Heart right ventricle (tissue), 16 donors: Measurements from ENCODE around the gene KMT2E. TPM values are rescaled to one million over a fixed set of nuclear protein-coding genes. Genes with fewer than 3 reads are reported as not detected.

Experiments used
- ATAC-seq, 8 donors: fragments of 200-7000 bp; cut with Tn5 transposase; one replicate each; pipeline ENCODE4 v1.9.1; 2020; ENCODE audit warnings: mild to moderate bottlenecking in 8 of 8, moderate library complexity in 8 of 8, moderate number of reproducible peaks in 1 of 8
- DNase-seq, 2 donors: peaks; one replicate each; pipeline ENCODE4 v3.0.0-alpha.2; 2020
- H3K27ac ChIP-seq, 10 donors: fragments of 200-600 bp; sonication (generic) in 2 of 10; one replicate each; pipeline versions ENCODE4 v1.5.0 to v1.8.0; 2020 to 2022; ENCODE audit warnings: mild to moderate bottlenecking in 3 of 10
- H3K27me3 ChIP-seq, 7 donors: fragments of 200-600 bp; one replicate each; pipeline ENCODE4 v1.8.0; 2021 to 2022; ENCODE audit warnings: mild to moderate bottlenecking in 2 of 7
- H3K36me3 ChIP-seq, 9 donors: fragments of 200-600 bp; sonication (generic) in 1 of 9; one replicate each; pipeline versions ENCODE4 v1.5.0 to v1.8.0; 2020 to 2022; ENCODE audit warnings: mild to moderate bottlenecking in 2 of 9
- H3K4me1 ChIP-seq, 9 donors: fragments of 200-600 bp; sonication (generic) in 1 of 9; one replicate each; pipeline versions ENCODE4 v1.5.0 to v1.8.0; 2020 to 2022; ENCODE audit warnings: mild to moderate bottlenecking in 4 of 9
- H3K4me3 ChIP-seq, 10 donors: fragments of 200-600 bp; sonication (generic) in 2 of 10; one replicate each; pipeline versions ENCODE4 v1.5.0 to v1.8.0; 2020 to 2022; ENCODE audit warnings: mild to moderate bottlenecking in 7 of 10, moderate library complexity in 2 of 10
- H3K9me3 ChIP-seq, 11 donors: fragments of 200-600 bp in 10 of 11; sonication (generic) in 2 of 11; one replicate each; pipeline versions ENCODE4 v1.5.0 to v1.8.0; 2013 to 2022; ENCODE audit warnings: mild to moderate bottlenecking in 2 of 11, control low read depth in 1 of 11, moderate library complexity in 1 of 11
- WGBS, 2 donors: extraction: QIAGEN DNeasy Blood & Tissue Kit; methylation state at CpG; one replicate each; pipeline ENCODE4 v1.1.7; 2013; ENCODE audit warnings: inconsistent platforms in 1 of 2; 5-methylcytosine and 5-hydroxymethylcytosine counted together
- intact Hi-C, 10 donors: fragments of 100-400 bp; cut with DNase I; formaldehyde crosslinking; loops; one replicate each; pipeline versions ENCODE4 v1.11.1 to v1.14.2; 2022
- polyA plus RNA-seq, 2 donors: library from polyadenylated mRNA; stranded (reverse); fragments of 200-250 nt; gene quantifications; one replicate each; pipeline ENCODE4 v1.2.3, GENCODE V29; 2013
- total RNA-seq, 10 donors: library from RNA; stranded (reverse); fragmentation: NEBNext Ultra II Directional in 3 of 10; extraction: Animal tissue kit (Norgen Biotek cat#: 25700) in 3 of 10; gene quantifications; one replicate each; pipeline versions ENCODE4 v1.2.1 to v1.2.4, GENCODE V29; 2021 to 2023
- TF ChIP-seq, protein P1 (sequence below), 9 donors: fragments of 200-600 bp; sonication (generic) in 2 of 9; IDR thresholded peaks; one replicate each; pipeline versions ENCODE4 v1.5.0 to v1.8.0; 2021 to 2022; ENCODE audit warnings: antibody characterized with exemption in 9 of 9, mild to moderate bottlenecking in 5 of 9, moderate library complexity in 1 of 9
- donor health status: Arrhythmogenic right ventricular cardiomyopathy.
- donor health status: ischemic (EF 13 %, LVEDD 7.1; RV severe dilation, severe dysfunction).
- donor health status: healthy with polysubstance abuse.
- donor health status: DM: no; HTN: yes; CAD: no.
- donor health status: DM: no; HTN: no; CAD: no.
- donor health status: ischemic (EF 25% LVEDD 6.9; RV normal size, moderate dysfunction).
- donor health status: ischemic (EF 25% LVEDD 5.7; RV mildly dilated, moderate dysfunction).
- donor health status: healthy.
- donor health status: DM: yes; HTN: yes; CAD: no.
- donor health status: Ischemic cardiomyopathy.
- donor health status: ischemic (EF 35%, LVEDD 5.7; RV mildly dilated, moderate dysfunction).
- donor health status: nonischemic (EF 11% LVEDD 7.7; RV severe dilation, severe dysfunction).
- donor health status: DM: yes; HTN: yes; CAD: no.
- donor health status: PGD.
- donor health status: ischemic (EF 29% LVEDD 5.4; RV normal size, mild dysfunction).
- donor health status: nonischemic (EF 23%, LVEDD 6.1; RV moderate dilation, normal function).

The KMT2E gene
- total and polyA plus RNA-seq, 12 donors: 9.4 to 53.3 (median 46.2) TPM

DNA sequence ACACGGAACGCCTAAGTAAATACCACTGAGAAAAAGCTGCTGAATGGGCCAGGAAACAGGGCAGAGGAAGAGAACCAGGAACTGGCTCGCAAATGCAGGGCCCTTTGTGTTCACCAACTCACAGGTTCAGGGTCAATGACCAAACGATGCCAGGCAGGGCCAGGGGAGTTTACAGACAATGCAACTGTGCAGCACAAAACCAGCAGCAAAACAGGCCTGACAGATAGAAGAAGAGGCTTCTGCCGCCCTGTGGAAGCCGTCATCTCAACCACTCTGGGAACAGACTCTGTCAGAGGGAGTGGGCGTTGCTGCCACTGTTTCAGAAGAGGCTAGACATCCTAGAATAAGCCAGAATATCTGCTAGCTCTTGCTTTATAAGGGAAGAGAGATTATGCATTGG, 117.9 kb downstream of the KMT2E start:
- Histone ChIP-seq H3K9me3 (no peaks in the 10 kb centered on the region), H3K4me3 (no peak overlapping the region), H3K27ac (no peak overlapping the region), H3K36me3 (peaks cover 0 to 46% (median 8%) of the 10 kb centered on the region in 9 donors), H3K4me1 (peaks cover 0 to 47% (median 11%) of the 10 kb centered on the region in 9 donors), H3K27me3 (no peaks in the 10 kb centered on the region)
- WGBS, 2 donors: 89 to 91% methylated on average over 7 of the region's 7 CpGs
- no peak for ATAC-seq
- TF ChIP-seq, protein P1, sequence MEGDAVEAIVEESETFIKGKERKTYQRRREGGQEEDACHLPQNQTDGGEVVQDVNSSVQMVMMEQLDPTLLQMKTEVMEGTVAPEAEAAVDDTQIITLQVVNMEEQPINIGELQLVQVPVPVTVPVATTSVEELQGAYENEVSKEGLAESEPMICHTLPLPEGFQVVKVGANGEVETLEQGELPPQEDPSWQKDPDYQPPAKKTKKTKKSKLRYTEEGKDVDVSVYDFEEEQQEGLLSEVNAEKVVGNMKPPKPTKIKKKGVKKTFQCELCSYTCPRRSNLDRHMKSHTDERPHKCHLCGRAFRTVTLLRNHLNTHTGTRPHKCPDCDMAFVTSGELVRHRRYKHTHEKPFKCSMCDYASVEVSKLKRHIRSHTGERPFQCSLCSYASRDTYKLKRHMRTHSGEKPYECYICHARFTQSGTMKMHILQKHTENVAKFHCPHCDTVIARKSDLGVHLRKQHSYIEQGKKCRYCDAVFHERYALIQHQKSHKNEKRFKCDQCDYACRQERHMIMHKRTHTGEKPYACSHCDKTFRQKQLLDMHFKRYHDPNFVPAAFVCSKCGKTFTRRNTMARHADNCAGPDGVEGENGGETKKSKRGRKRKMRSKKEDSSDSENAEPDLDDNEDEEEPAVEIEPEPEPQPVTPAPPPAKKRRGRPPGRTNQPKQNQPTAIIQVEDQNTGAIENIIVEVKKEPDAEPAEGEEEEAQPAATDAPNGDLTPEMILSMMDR (IDR thresholded peaks at IDR 0.05): no peak
- intact Hi-C loops: loop anchor here in 1 of 10 donors (10.0 kb wide), 1 partner anchor 203 kb away; no protein-coding TSS in a partner anchor
- DNase-seq: no peak

DNA sequence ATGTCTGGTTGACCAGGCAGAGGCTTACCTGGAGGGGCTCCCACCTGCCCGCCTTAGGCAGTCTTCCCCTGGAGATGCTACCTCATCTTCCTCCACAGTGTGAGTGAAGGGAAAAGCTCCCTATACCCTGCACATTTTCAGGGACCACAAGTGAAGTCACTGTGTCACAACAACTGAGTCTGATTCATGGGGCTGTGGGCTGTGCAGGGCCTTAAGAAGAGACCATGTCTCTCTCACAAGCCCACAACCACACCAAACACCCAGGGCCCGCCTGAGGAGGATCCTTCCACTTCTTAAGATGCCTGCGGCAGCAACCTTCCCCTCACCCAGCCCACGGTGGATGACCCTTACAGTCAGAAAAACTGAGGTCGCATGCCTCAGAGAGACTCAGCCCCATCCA, 118.3 kb downstream of the KMT2E start:
- peaks cover 0 to 48% (median 8%) of the 10 kb centered on the region in 9 donors for H3K36me3 ChIP-seq
- H3K9me3 ChIP-seq: no peaks in the 10 kb centered on the region
- intact Hi-C loops: loop anchor here in 1 of 10 donors (10.0 kb wide), 1 partner anchor 202 kb away; no protein-coding TSS in a partner anchor
- no peak overlapping the region for H3K27ac ChIP-seq
- ATAC-seq (no peak), DNase-seq (no peak)
- no peaks in the 10 kb centered on the region for H3K27me3 ChIP-seq
- WGBS, 2 donors: 92 to 94% methylated on average over 5 of the region's 5 CpGs
- H3K4me3 ChIP-seq: no peak overlapping the region
- H3K4me1 ChIP-seq: peaks cover 0 to 47% (median 13%) of the 10 kb centered on the region in 9 donors
- TF ChIP-seq, protein P1 (IDR thresholded peaks at IDR 0.05): no peak

DNA sequence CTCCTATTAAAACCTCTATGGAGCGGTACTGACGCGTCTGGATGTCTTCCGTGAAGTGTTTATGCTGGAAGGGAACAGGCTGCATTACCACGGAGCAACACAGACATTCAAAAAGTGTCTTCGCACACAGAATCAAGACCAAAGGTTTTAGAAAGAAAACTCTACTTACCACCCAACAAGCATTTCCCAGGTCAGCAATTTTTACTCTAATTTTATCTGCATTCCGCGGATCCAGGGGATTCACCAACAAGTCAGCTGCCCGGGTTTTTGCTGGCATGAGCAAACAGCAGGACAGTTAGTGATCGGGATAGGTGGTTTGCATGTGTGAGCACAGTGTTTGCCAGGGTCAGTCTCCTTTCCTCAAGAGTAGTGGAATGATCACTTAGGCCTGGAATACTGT, 118.8 kb downstream of the KMT2E start:
- Histone ChIP-seq H3K27me3 (no peaks in the 10 kb centered on the region), H3K9me3 (no peaks in the 10 kb centered on the region), H3K36me3 (peaks cover 0 to 53% (median 8%) of the 10 kb centered on the region in 9 donors), H3K4me3 (no peak overlapping the region), H3K27ac (no peak overlapping the region), H3K4me1 (peaks cover 0 to 42% (median 13%) of the 10 kb centered on the region in 9 donors)
- DNase-seq (no peak), ATAC-seq (no peak)
- WGBS, 2 donors: 95% methylated on average over 10 of the region's 10 CpGs
- intact Hi-C loops: loop anchor here in 1 of 10 donors (10.0 kb wide), 1 partner anchor 202 kb away; no protein-coding TSS in a partner anchor
- TF ChIP-seq, protein P1 (IDR thresholded peaks at IDR 0.05): no peak

DNA sequence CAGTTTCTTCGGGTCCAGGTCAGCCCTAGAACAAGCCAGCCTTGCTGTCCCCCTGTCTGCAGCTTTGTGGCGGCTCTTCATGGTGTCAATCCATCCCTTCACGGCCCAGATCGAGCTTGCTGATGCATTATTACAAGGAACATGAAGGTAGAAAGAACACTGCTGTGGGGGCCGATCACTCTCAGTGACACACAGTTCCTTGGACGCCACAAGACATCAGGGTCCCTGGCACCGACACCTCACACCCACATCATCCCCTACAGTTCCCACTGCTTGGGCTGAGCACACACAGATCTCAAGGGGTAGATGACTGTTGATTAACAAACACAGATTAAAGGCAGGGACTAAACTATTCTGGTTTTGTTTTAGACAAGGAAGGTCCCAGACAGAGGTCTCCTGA, 119.4 kb downstream of the KMT2E start:
- WGBS, 2 donors: 94 to 97% methylated on average over 7 of the region's 7 CpGs
- no peaks in the 10 kb centered on the region for H3K27me3 ChIP-seq
- DNase-seq (no peak), ATAC-seq (no peak)
- TF ChIP-seq, protein P1 (IDR thresholded peaks at IDR 0.05): no peak
- peaks cover 0 to 58% (median 8%) of the 10 kb centered on the region in 9 donors for H3K36me3 ChIP-seq
- no peaks in the 10 kb centered on the region for H3K9me3 ChIP-seq
- intact Hi-C loops: loop anchor here in 1 of 10 donors (10.0 kb wide), 1 partner anchor 201 kb away; no protein-coding TSS in a partner anchor
- no peak overlapping the region for H3K4me3 ChIP-seq
- H3K4me1 ChIP-seq: peaks cover 0 to 42% (median 13%) of the 10 kb centered on the region in 9 donors
- no peak overlapping the region for H3K27ac ChIP-seq
